Measurements from ENCODE around the gene CMKLR1.

DNA sequence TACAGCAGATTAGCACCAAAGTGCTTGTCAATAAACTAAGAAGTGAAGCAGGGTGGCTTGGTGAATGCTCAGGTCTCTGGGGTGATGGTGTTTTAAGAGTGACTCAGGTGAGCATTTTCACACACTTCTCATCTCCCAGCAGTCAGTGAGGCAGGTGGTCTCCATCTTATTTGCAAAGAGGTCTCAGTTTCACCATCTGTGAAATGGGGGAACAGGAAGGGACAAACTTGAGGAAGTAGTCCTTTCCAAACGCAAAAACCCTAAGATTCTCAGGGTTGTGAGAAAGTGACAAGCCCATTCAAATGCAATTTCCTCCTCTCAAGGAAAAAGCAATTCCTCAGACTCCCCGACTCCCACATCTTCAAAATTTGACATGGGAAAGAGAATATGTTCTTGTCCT is 54.1 kb downstream of the CMKLR1 start:
- TF ChIP-seq REST (IDR thresholded peaks at IDR 0.05; ENCODE audit: insufficient read depth in 1 of 2, low read depth in 2 of 2, low read length in 2 of 2), result no peak
- TF ChIP-seq SIN3A (IDR thresholded peaks at IDR 0.05; ENCODE audit: borderline replicate concordance, insufficient read depth, low read length), result no peak
- TF ChIP-seq POLR2AphosphoS5 (IDR thresholded peaks at IDR 0.05; ENCODE audit: low read depth, low read length), result no peak
